H9 (cell line): ENCODE data around the gene CDH4. TPM values are rescaled to one million over a fixed set of nuclear protein-coding genes. Genes with fewer than 3 reads are reported as not detected.

ENCODE experiments used
- DNase-seq: peaks from one replicate; pipeline ENCODE4 v3.0.0-alpha.2; 2017
- H2AFZ ChIP-seq: one replicate; pipeline ENCODE4 v1.6.1; 2013; ENCODE audit warnings: mild to moderate bottlenecking, low read length, control low read depth, moderate library complexity
- H2AK5ac ChIP-seq: 2 replicates; pipeline ENCODE4 v1.6.1; 2013; ENCODE audit warnings: low read length, control low read depth, mixed read lengths; ENCODE audit not compliant: insufficient read length
- H2BK120ac ChIP-seq: one replicate; pipeline ENCODE4 v1.6.1; 2013; ENCODE audit warnings: low read depth, mild to moderate bottlenecking, low read length, control low read depth, inconsistent platforms; ENCODE audit not compliant: poor library complexity, severe bottlenecking
- H2BK12ac ChIP-seq: 2 replicates; pipeline ENCODE4 v1.6.1; 2013; ENCODE audit warnings: low read length, control low read depth, mixed read lengths, low read depth; ENCODE audit not compliant: insufficient read length
- H2BK15ac ChIP-seq: 2 replicates; pipeline ENCODE4 v1.6.1; 2013; ENCODE audit warnings: low read depth, low read length, control low read depth
- H2BK20ac ChIP-seq: one replicate; pipeline ENCODE4 v1.6.1; 2013; ENCODE audit warnings: low read depth, mild to moderate bottlenecking, low read length, control low read depth, inconsistent platforms; ENCODE audit not compliant: poor library complexity, severe bottlenecking
- H2BK5ac ChIP-seq: 2 replicates; pipeline ENCODE4 v1.6.1; 2013; ENCODE audit warnings: low read length, control low read depth, mixed read lengths; ENCODE audit not compliant: insufficient read length
- H3K14ac ChIP-seq: 2 replicates; pipeline ENCODE4 v1.6.1; 2013; ENCODE audit warnings: low read length, control low read depth; ENCODE audit not compliant: insufficient read depth
- H3K18ac ChIP-seq: 2 replicates; pipeline ENCODE4 v1.6.1; 2013; ENCODE audit warnings: low read depth, mild to moderate bottlenecking, mixed read lengths, low read length, control low read depth; ENCODE audit not compliant: insufficient read length
- H3K23ac ChIP-seq: 2 replicates; pipeline ENCODE4 v1.6.1; 2013; ENCODE audit warnings: low read length, control low read depth, mixed read lengths, low read depth; ENCODE audit not compliant: insufficient read length
- H3K23me2 ChIP-seq: 2 replicates; pipeline ENCODE4 v1.6.1; 2013; ENCODE audit warnings: low read depth, mild to moderate bottlenecking, mixed read lengths, low read length, control low read depth; ENCODE audit not compliant: insufficient read length, poor library complexity, severe bottlenecking
- H3K27ac ChIP-seq: 2 replicates; pipeline ENCODE4 v1.5.1; 2013; ENCODE audit warnings: low read length, control low read depth, mixed read lengths, low read depth; ENCODE audit not compliant: insufficient read length
- H3K27me3 ChIP-seq: 2 replicates; pipeline ENCODE4 v1.6.1; 2013; ENCODE audit warnings: low read length, control low read depth, inconsistent platforms; ENCODE audit not compliant: insufficient read depth
- H3K4ac ChIP-seq: 2 replicates; pipeline ENCODE4 v1.6.1; 2013; ENCODE audit warnings: low read depth, mild to moderate bottlenecking, control low read depth, inconsistent platforms, low read length, moderate library complexity
- H3K4me1 ChIP-seq: 2 replicates; pipeline ENCODE4 v1.6.1; 2013; ENCODE audit warnings: low read length, control low read depth, inconsistent platforms; ENCODE audit not compliant: insufficient read depth
- H3K4me2 ChIP-seq: 2 replicates; pipeline ENCODE4 v1.6.1; 2013; ENCODE audit warnings: low read length, control low read depth, mixed read lengths; ENCODE audit not compliant: insufficient read length, insufficient read depth
- H3K56ac ChIP-seq: 2 replicates; pipeline ENCODE4 v1.6.1; 2013; ENCODE audit warnings: low read depth, mild to moderate bottlenecking, mixed read lengths, low read length, control low read depth; ENCODE audit not compliant: insufficient read length
- H3K79me1 ChIP-seq: 2 replicates; pipeline ENCODE4 v1.6.1; 2013; ENCODE audit warnings: low read depth, mild to moderate bottlenecking, moderate library complexity, low read length, control low read depth, inconsistent platforms; ENCODE audit not compliant: insufficient read depth, poor library complexity, severe bottlenecking
- H3K79me2 ChIP-seq: 2 replicates; pipeline ENCODE4 v1.6.1; 2013; ENCODE audit warnings: low read length, control low read depth, inconsistent platforms; ENCODE audit not compliant: insufficient read depth
- H3K9ac ChIP-seq: 2 replicates; pipeline ENCODE4 v1.6.1; 2013; ENCODE audit warnings: low read length, control low read depth, mixed read lengths; ENCODE audit not compliant: insufficient read length; ENCODE audit errors: extremely low read depth
- H3K9me3 ChIP-seq: one replicate; pipeline ENCODE4 v1.6.1; 2013; ENCODE audit warnings: low read depth, low read length, inconsistent platforms; ENCODE audit not compliant: control insufficient read depth
- H3T11ph ChIP-seq: one replicate; pipeline ENCODE4 v1.6.1; 2013; ENCODE audit warnings: mild to moderate bottlenecking, low read length, control low read depth, inconsistent platforms
- H4K20me1 ChIP-seq: one replicate; pipeline ENCODE4 v1.6.1; 2013; ENCODE audit not compliant: control insufficient read depth, insufficient read length, insufficient read depth
- H4K5ac ChIP-seq: 2 replicates; pipeline ENCODE4 v1.6.1; 2013; ENCODE audit warnings: low read depth, mild to moderate bottlenecking, mixed read lengths, low read length, control low read depth; ENCODE audit not compliant: insufficient read length
- H4K8ac ChIP-seq: replicated peaks from 2 replicates; pipeline ENCODE4 v1.6.1; 2013; ENCODE audit warnings: low read length, control low read depth, mixed read lengths, low read depth; ENCODE audit not compliant: insufficient read length
- H4K91ac ChIP-seq: 2 replicates; pipeline ENCODE4 v1.6.1; 2013; ENCODE audit warnings: low read depth, mild to moderate bottlenecking, moderate library complexity, mixed read lengths, low read length, control low read depth; ENCODE audit not compliant: insufficient read length
- H3K27ac Mint-ChIP-seq, 3 experiments: 2 replicates in 2 of 3; 3 replicates in 1 of 3; pipeline ENCODE4 v1.8.0; 2020 to 2021; ENCODE audit warnings: mixed read lengths in 3 of 3, mild to moderate bottlenecking in 1 of 3, moderate library complexity in 1 of 3
- H3K27me3 Mint-ChIP-seq: 2 replicates; pipeline ENCODE4 v1.8.0; 2021; ENCODE audit warnings: low read depth, mild to moderate bottlenecking, moderate library complexity, mixed read lengths
- H3K36me3 Mint-ChIP-seq, 3 experiments: 2 replicates in 2 of 3; 3 replicates in 1 of 3; pipeline ENCODE4 v1.8.0; 2020 to 2021; ENCODE audit warnings: low read depth in 3 of 3, mixed read lengths in 3 of 3; ENCODE audit not compliant: insufficient read depth in 1 of 3
- H3K4me1 Mint-ChIP-seq, 2 experiments: 2 replicates each; pipeline ENCODE4 v1.8.0; 2020; ENCODE audit warnings: mixed read lengths in 2 of 2
- H3K4me3 Mint-ChIP-seq, 2 experiments: 2 replicates in 1 of 2; 3 replicates in 1 of 2; pipeline ENCODE4 v1.8.0; 2020 to 2021; ENCODE audit warnings: mild to moderate bottlenecking in 2 of 2, mixed read lengths in 2 of 2, moderate library complexity in 1 of 2
- H3K9me3 Mint-ChIP-seq, 2 experiments: 2 replicates in 1 of 2; 3 replicates in 1 of 2; pipeline ENCODE4 v1.8.0; 2020; ENCODE audit warnings: mild to moderate bottlenecking in 2 of 2, mixed read lengths in 2 of 2, moderate library complexity in 1 of 2
- CTCF ChIP-seq: fragments of 200-600 bp; sonication (generic); conservative IDR thresholded peaks from 3 replicates; pipeline ENCODE4 v1.8.0; 2021; ENCODE audit warnings: antibody characterized with exemption, mild to moderate bottlenecking
- WGBS: extraction: QIAGEN DNeasy Blood & Tissue Kit; methylation state at CpG from one replicate; pipeline ENCODE4 v1.1.7; 2013; ENCODE audit warnings: missing lambda C conversion rate, low lambda C conversion rate, mixed read lengths; ENCODE audit not compliant: insufficient read length; ENCODE audit errors: extremely low coverage; 5-methylcytosine and 5-hydroxymethylcytosine counted together
- total RNA-seq: library from RNA; stranded (reverse); gene quantifications from 2 replicates; pipeline ENCODE4 v1.2.1, GENCODE V29; 2021

Gene CDH4
- total RNA-seq, 1 experiment from 2014 or later = 3.0 TPM

- Histone ChIP-seq H2BK12ac (no peak overlapping the region), H3T11ph (no peak overlapping the region), H2BK120ac (no peak overlapping the region), H2BK20ac (no peak overlapping the region), H3K4me1 (no peaks in the 10 kb centered on the region), H3K9me3 (no peaks in the 10 kb centered on the region), H4K8ac (no peak overlapping the region), H3K18ac (no peak overlapping the region), H3K9ac (no peak overlapping the region), H3K79me2 (no peaks in the 10 kb centered on the region), H3K27me3 (no peaks in the 10 kb centered on the region; the same call in 1 of the 2 replicates), H2AFZ (no peak overlapping the region), H4K91ac (no peak overlapping the region), H3K79me1 (no peaks in the 10 kb centered on the region), H2BK5ac (no peak overlapping the region), H3K4me2 (no peak overlapping the region), H3K23me2 (no peaks in the 10 kb centered on the region), H2AK5ac (no peak overlapping the region), H2BK15ac (no peak overlapping the region), H3K27ac (no peak overlapping the region), H3K23ac (no peak overlapping the region), H4K5ac (no peak overlapping the region), H3K14ac (no peak overlapping the region; the same call in 1 of the 2 replicates), H4K20me1 (no peaks in the 10 kb centered on the region), H3K56ac (no peak overlapping the region), H3K4ac (no peak overlapping the region)
- H3K36me3 Mint-ChIP-seq = no peaks in the 10 kb centered on the region; a peak in 1 of 7 replicates
- WGBS = no CpG with 5 or more reads among the region's 12 CpGs
- no peak overlapping the region; a peak in 1 of 7 replicates for H3K27ac Mint-ChIP-seq
- peaks cover 59% of the 10 kb centered on the region for H3K27me3 Mint-ChIP-seq
- no peaks in the 10 kb centered on the region for H3K4me1 Mint-ChIP-seq
- peaks cover 0 to 4% of the 10 kb centered on the region in 2 experiments; a peak in 2 of 5 replicates for H3K9me3 Mint-ChIP-seq
- TF ChIP-seq CTCF = no peak
- no peak for DNase-seq
- no peak overlapping the region for H3K4me3 Mint-ChIP-seq
Measured at GRCh38 chr20:61701802-61702201, 449.7 kb downstream of the CDH4 start.
